ENCODE data around the gene PLA2G3. TPM values are rescaled to one million over a fixed set of nuclear protein-coding genes. Genes with fewer than 3 reads are reported as not detected.

The PLA2G3 gene
- total RNA-seq, 4 donors from 2014 or later = not detected

- H3K4me1 ChIP-seq = peaks cover 14 to 20% (median 17%) of the 10 kb centered on the region in 4 donors
- no peaks in the 10 kb centered on the region for H3K36me3 ChIP-seq
- WGBS = 82% methylated on average over 11 of the region's 13 CpGs
- intact Hi-C loops (cut with DNase I) = no loop called here
- TF ChIP-seq POLR2A (IDR thresholded peaks at IDR 0.05; ENCODE audit: low read depth) = no peak
- no peak for TF ChIP-seq CTCF (IDR thresholded peaks at IDR 0.05)
- TF ChIP-seq POLR2AphosphoS5 (IDR thresholded peaks at IDR 0.05) = no peak
- no peak for TF ChIP-seq EP300 (IDR thresholded peaks at IDR 0.05)
- H3K4me3 ChIP-seq = no peak overlapping the region
- H3K9me3 ChIP-seq = no peaks in the 10 kb centered on the region
- no peaks in the 10 kb centered on the region for H3K27me3 ChIP-seq
- no peak for DNase-seq (ENCODE audit: extremely low spot score)
- H3K27ac ChIP-seq (replicated peaks in 1 of 4) = no peak overlapping the region
Measured at GRCh38 chr22:31126869-31127175, 13.5 kb downstream of the PLA2G3 start.

- intact Hi-C loops (cut with DNase I) = no loop called here
- no peaks in the 10 kb centered on the region for H3K36me3 ChIP-seq
- H3K9me3 ChIP-seq = no peaks in the 10 kb centered on the region
- DNase-seq (ENCODE audit: extremely low spot score) = no peak
- no peak overlapping the region for H3K27ac ChIP-seq (replicated peaks in 1 of 4)
- peaks cover 17 to 23% (median 17%) of the 10 kb centered on the region in 4 donors for H3K4me1 ChIP-seq
- 86% methylated on average over 14 of the region's 22 CpGs for WGBS
- TF ChIP-seq CTCF (IDR thresholded peaks at IDR 0.05) (no peak), POLR2A (IDR thresholded peaks at IDR 0.05; ENCODE audit: low read depth) (no peak), POLR2AphosphoS5 (IDR thresholded peaks at IDR 0.05) (no peak), EP300 (IDR thresholded peaks at IDR 0.05) (no peak)
- no peak overlapping the region for H3K4me3 ChIP-seq
- H3K27me3 ChIP-seq = no peaks in the 10 kb centered on the region
Measured at GRCh38 chr22:31126128-31126868, 14.0 kb downstream of the PLA2G3 start.

- Histone ChIP-seq H3K36me3 (no peaks in the 10 kb centered on the region), H3K4me3 (no peak overlapping the region), H3K4me1 (peaks cover 17 to 23% (median 17%) of the 10 kb centered on the region in 4 donors), H3K27me3 (no peaks in the 10 kb centered on the region), H3K27ac (replicated peaks in 1 of 4) (no peak overlapping the region), H3K9me3 (no peaks in the 10 kb centered on the region)
- 89% methylated on average over 12 of the region's 12 CpGs for WGBS
- DNase-seq (ENCODE audit: extremely low spot score) = no peak
- intact Hi-C loops (cut with DNase I) = no loop called here
- TF ChIP-seq EP300 (IDR thresholded peaks at IDR 0.05) = no peak
- no peak for TF ChIP-seq POLR2AphosphoS5 (IDR thresholded peaks at IDR 0.05)
- no peak for TF ChIP-seq POLR2A (IDR thresholded peaks at IDR 0.05; ENCODE audit: low read depth)
- no peak for TF ChIP-seq CTCF (IDR thresholded peaks at IDR 0.05)
Measured at GRCh38 chr22:31125521-31126117, 14.7 kb downstream of the PLA2G3 start.

- Histone ChIP-seq H3K36me3 (no peaks in the 10 kb centered on the region), H3K27me3 (no peaks in the 10 kb centered on the region), H3K4me3 (no peak overlapping the region), H3K4me1 (peaks cover 17 to 23% (median 18%) of the 10 kb centered on the region in 4 donors), H3K27ac (replicated peaks in 1 of 4) (no peak overlapping the region), H3K9me3 (no peaks in the 10 kb centered on the region)
- 74% methylated on average over 7 of the region's 14 CpGs for WGBS
- intact Hi-C loops (cut with DNase I) = no loop called here
- DNase-seq (ENCODE audit: extremely low spot score) = no peak
- no peak for TF ChIP-seq CTCF (IDR thresholded peaks at IDR 0.05)
- no peak for TF ChIP-seq EP300 (IDR thresholded peaks at IDR 0.05)
- TF ChIP-seq POLR2A (IDR thresholded peaks at IDR 0.05; ENCODE audit: low read depth) = no peak
- TF ChIP-seq POLR2AphosphoS5 (IDR thresholded peaks at IDR 0.05) = no peak
Measured at GRCh38 chr22:31124811-31125465, 15.4 kb downstream of the PLA2G3 start.

Measured in esophagus muscularis mucosa (tissue), 4 donors.